ENCODE measurements around the gene STAC. TPM values are rescaled to one million over a fixed set of nuclear protein-coding genes. Genes with fewer than 3 reads are reported as not detected.

The STAC gene
- not detected in 2 replicates for total RNA-seq

- intact Hi-C loops (cut with micrococcal nuclease) = no loop called here
Observed at GRCh38 chr3:36380221-36381031, at the start of gene STAC. Gene STAC (plus strand): TSS chr3:36380504. CDS start chr3:36380644, 140 bp downstream.

DNA sequence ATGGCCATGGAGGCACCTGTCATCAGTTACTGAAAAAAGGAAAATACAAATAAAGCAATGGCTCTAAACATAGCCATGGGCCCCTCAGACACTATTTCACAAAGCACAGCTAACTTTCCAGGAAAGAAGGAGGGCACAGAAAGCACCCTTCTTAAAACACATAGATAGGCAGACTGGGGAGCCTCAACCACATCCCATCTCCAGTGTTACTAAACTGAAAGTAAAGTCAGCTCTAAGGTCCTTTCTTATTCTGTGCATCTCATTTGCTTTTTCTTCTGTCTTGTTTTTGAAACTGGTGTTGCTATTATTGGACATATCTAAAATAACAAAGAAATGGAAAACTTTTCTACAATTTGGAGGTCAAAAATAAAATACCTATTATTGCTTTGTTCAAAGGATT, 48.2 kb upstream of the STAC start:
- intact Hi-C loops (cut with micrococcal nuclease) = no loop called here

- intact Hi-C loops (cut with micrococcal nuclease) = no loop called here
Observed at GRCh38 chr3:36362216-36362615, 18.1 kb upstream of the STAC start.

DNA sequence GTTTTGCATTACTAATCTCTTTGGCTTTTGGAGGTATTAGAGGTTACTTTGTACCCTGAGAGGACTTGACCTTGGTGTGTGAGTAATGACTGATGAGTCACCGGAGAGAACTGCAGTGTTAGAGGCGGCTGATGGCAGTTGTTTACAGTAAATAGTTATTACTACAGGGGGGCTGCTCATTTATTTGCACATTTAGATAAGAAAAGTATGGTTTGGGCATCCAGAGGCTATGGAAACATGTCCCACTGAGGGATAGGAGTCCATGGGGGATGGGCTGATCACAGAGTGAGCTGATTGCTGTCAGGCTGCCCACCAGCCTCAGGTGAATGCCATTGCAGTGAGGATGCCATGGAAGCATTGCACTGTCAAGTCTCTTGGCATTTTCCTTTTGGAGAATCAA, 17.3 kb upstream of the STAC start:
- intact Hi-C loops (cut with micrococcal nuclease) = no loop called here

- intact Hi-C loops (cut with micrococcal nuclease) = no loop called here
Observed at GRCh38 chr3:36364260-36364659, 16.0 kb upstream of the STAC start.

- intact Hi-C loops (cut with micrococcal nuclease) = no loop called here
Observed at GRCh38 chr3:36365829-36366228, 14.5 kb upstream of the STAC start.

GRCh38 chr3:36366308-36366707, 14.0 kb upstream of the STAC start:
- intact Hi-C loops (cut with micrococcal nuclease) = no loop called here

GRCh38 chr3:36367912-36368573, 12.3 kb upstream of the STAC start:
- intact Hi-C loops (cut with micrococcal nuclease) = no loop called here

DNA sequence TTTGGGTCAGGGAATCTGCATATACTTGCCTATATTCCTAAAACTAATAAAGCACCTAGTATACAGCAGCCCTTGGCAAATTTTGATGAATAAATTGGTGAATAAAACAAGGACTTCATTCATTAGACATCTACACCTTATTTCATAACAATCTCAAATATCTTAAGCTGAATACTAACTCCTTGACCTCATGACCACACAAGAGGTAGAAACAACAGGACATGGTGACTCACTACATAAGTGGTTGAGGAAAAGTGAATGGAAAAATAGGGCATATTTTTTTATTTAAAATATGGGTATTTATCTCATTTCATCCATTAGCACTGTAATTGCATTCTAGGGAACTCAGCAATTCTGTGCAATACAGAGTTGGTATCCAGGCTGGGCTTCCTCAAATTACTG, 7.8 kb upstream of the STAC start:
- intact Hi-C loops (cut with micrococcal nuclease) = no loop called here

DNA sequence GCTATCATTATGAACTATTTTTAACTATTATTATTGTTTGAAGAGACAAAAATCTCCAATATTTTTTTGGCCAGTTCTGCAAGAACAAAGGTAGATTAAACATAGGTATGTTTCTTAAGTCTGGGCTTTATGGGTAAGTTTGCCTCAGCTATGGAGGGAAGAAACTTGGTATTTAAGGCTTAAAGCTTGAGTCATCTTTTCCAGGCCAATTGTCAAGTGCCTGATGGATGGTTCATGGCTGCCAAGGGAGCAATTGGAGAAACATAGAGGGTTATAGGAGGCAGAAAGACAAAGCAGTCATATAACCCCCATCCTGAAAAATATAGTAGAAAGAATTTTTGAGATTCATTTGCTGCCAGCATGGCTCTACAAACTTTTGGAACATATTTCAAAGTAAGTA, 7.2 kb upstream of the STAC start:
- intact Hi-C loops (cut with micrococcal nuclease) = no loop called here

DNA sequence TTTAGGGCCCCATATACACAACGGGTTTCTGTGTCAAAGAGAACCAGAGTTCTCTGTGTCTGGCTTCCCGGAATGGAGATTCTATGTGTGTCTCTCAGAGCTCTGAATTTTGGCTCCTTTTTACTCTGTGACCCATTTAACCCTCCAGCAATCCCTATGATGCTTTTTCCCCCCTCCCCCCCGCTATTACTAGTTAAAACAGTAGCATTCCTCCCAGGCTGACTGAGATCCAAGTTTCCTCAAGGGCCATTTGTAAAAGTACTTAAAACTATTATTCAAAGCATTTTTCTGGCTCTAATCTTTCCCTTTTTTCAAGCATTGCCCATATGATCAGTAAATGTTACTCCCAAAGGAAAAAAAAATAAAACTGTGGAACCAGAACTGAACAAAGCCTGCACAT, 6.6 kb upstream of the STAC start:
- intact Hi-C loops (cut with micrococcal nuclease) = no loop called here

GRCh38 chr3:36379872-36380220, 458 bp upstream of the STAC start:
- intact Hi-C loops (cut with micrococcal nuclease) = no loop called here

DNA sequence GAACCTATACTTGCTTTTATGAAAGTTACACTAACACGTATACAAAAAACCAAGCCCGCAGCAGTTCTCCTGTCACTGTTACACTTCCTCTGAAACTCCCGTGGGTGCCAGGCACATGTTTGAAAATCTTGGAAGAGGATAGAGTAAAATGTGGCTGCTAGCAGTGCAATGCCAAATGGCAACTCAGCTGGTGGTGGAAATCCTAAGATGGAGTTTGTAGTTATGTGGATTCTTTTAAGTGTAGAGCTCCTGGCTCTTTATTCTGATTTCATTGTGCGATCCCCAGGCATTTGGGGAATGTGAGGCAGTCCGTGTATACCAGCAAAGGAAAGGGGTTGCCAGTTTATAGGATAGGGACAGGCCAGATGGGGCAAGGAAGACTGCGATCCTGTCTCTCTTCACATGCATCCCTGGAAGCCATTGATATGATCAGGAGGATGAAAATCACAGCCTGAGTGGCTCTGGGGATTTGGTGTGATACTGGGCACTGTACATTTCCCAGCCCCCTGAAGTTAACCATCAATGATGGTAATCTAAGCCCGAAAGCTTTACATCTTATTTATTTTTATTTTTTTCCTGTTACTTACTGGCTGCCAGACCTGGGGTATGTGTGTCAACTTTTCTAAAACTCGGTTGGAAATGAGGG, 1.1 kb downstream of the STAC start:
- intact Hi-C loops (cut with micrococcal nuclease) = no loop called here

DNA sequence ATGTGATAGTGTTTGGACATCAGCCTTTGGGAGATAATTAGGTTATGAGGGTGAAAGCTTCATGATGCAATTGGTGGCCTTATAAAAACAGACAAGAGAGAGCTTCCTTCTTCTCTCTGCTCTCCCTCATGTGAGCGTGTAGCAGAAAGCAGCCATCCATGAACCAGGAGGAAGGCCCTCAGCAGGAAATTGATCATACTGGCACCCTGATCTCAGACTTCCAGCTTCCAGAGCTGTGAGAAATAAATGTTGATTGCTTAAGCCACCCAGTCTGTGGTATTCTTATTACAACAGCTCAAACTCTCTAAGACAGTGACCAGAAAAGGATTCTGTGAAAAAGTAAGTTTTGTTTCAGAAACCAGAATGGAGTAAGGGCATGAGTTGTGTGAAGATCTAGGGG, 13.3 kb downstream of the STAC start:
- intact Hi-C loops (cut with micrococcal nuclease) = no loop called here

DNA sequence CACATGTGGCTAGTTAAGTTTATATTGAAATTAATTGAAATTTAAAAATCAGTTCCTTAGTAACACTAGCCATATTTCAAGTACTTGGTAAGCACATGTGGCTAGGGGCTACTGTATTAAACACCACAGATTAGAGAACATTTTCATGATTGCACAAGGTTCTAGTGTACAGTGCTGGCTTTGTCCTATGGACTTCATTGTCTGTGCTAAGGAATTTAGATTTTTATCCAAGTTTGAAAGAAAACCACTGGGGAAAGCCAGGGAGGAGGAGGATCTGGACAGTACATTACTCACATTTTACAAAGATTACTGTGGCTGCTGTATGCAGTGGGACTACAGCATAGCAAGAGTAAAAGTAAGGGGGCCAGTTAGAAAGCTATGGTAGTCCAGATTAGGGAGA, 13.9 kb downstream of the STAC start:
- intact Hi-C loops (cut with micrococcal nuclease) = no loop called here

DNA sequence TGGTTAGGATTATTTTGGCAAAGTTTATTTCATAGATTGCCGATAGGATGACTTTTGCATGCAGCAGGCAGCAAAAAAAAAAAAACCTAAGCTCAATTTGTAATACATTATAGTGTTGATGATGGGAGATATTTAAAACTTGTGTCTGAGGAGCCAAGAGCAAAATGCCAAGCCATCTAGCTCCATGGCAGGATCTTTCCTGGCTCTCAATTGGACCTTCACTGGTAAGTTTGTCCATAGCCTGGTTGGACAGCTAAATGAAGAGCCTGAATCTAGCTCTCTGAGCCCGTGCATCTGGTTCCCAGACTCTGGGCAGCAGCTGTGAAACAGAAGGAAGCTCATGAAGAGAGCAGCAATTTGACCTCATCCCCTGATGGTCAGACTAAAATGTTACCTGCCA, 17.5 kb downstream of the STAC start:
- intact Hi-C loops (cut with micrococcal nuclease) = no loop called here

DNA sequence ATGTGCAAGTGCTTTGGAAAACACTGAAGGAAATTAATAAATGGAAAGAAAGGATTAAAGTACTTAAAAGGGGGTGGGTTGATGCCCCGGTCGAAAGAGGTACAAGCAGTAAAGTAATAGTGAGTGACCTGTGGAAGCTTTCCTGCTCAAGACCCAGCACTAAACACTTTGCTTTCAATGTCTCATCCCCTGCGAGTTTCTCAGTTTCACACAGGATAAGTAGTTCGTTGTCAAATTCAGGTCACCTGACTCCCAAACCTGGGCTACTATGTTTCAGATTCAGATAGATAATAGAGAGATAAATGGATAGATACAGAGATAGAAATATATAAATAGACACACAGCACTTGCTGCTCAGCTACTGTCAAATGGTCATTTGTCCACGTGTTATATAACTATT, 19.6 kb downstream of the STAC start:
- intact Hi-C loops (cut with micrococcal nuclease) = no loop called here

GRCh38 chr3:36401056-36401455, 20.8 kb downstream of the STAC start:
- intact Hi-C loops (cut with micrococcal nuclease) = no loop called here

- intact Hi-C loops (cut with micrococcal nuclease) = no loop called here
Observed at GRCh38 chr3:36403661-36404060, 23.4 kb downstream of the STAC start.

GRCh38 chr3:36405190-36405589, 24.9 kb downstream of the STAC start:
- intact Hi-C loops (cut with micrococcal nuclease) = no loop called here

- intact Hi-C loops (cut with micrococcal nuclease) = no loop called here
Observed at GRCh38 chr3:36408146-36408545, 27.8 kb downstream of the STAC start.

GRCh38 chr3:36409862-36410261, 29.6 kb downstream of the STAC start:
- intact Hi-C loops (cut with micrococcal nuclease) = no loop called here

DNA sequence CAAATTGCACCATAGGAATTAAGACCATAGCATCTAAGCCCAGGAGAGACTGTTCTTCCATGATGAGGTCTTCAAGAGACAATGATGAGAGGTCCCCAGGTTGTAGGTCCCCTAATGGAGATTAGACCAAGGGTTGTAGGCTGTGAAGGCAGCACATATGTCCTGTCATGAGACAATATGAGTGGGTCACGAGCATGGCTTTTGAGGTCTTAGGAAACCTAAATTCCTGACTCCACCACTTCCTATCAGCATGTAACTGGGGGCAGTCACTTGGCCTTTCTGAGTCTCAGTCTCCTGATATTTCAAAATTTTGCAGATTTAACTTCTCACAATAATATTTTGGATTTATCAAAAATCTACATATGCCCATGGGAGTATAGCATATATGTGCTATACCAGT, 31.3 kb downstream of the STAC start:
- intact Hi-C loops (cut with micrococcal nuclease) = no loop called here
